Tibial nerve (tissue), 4 donors: Measurements from ENCODE around the gene ATP13A5.

ENCODE experiments used
- EP300 ChIP-seq, 2 donors: sonication (generic); formaldehyde crosslinking; IDR thresholded peaks; one replicate each; pipeline ENCODE4 v1.6.1; 2017; ENCODE audit warnings: antibody characterized with exemption in 2 of 2, mild to moderate bottlenecking in 1 of 2
- POLR2A ChIP-seq, 2 donors: fragments of 450-650 bp; IDR thresholded peaks; one replicate each; pipeline ENCODE4 v1.6.1; 2017; ENCODE audit warnings: antibody characterized with exemption in 2 of 2, mild to moderate bottlenecking in 2 of 2, moderate library complexity in 2 of 2
- TF ChIP-seq, protein P1 (sequence below), 5 experiments: fragments of 200-600 bp in 3 of 5; fragments of 450-650 bp in 2 of 5; sonication (generic) in 3 of 5; IDR thresholded peaks; one replicate each; pipeline ENCODE4 v1.5.1; 2016 to 2019; ENCODE audit warnings: antibody characterized with exemption in 5 of 5, mild to moderate bottlenecking in 3 of 5, moderate library complexity in 2 of 5

DNA sequence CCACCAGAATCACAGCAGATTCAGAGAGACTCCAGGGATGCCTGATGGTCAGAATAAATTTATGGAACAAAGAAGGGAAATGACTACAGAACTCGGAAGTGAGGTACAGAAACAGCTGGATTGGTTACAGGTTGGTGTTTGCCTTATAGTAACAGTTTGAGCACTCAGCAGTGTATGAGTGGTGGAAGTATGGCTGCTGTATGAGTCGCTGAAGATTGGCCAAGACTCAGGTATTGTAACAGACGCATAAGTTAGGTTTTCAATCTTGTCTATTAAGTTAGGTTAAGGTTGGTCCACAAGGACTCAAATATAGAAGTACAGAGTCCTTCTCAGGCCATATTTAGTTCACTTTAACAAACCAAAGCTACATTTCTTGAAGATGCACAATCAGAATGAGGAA lies 33.1 kb downstream of the ATP13A5 start:
- TF ChIP-seq, protein P1, sequence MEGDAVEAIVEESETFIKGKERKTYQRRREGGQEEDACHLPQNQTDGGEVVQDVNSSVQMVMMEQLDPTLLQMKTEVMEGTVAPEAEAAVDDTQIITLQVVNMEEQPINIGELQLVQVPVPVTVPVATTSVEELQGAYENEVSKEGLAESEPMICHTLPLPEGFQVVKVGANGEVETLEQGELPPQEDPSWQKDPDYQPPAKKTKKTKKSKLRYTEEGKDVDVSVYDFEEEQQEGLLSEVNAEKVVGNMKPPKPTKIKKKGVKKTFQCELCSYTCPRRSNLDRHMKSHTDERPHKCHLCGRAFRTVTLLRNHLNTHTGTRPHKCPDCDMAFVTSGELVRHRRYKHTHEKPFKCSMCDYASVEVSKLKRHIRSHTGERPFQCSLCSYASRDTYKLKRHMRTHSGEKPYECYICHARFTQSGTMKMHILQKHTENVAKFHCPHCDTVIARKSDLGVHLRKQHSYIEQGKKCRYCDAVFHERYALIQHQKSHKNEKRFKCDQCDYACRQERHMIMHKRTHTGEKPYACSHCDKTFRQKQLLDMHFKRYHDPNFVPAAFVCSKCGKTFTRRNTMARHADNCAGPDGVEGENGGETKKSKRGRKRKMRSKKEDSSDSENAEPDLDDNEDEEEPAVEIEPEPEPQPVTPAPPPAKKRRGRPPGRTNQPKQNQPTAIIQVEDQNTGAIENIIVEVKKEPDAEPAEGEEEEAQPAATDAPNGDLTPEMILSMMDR (IDR thresholded peaks at IDR 0.05) = no peak
- no peak for TF ChIP-seq POLR2A (IDR thresholded peaks at IDR 0.05)
- no peak for TF ChIP-seq EP300 (IDR thresholded peaks at IDR 0.05)
